ENCODE results near the gene ACR.

GRCh38 chr22:50695421-50696250 lies 42.4 kb upstream of the ACR start:
- TF ChIP-seq ATF3 (IDR thresholded peaks at IDR 0.05; ENCODE audit: insufficient read depth, low read depth, low read length): no peak
- TF ChIP-seq EZH2 (IDR thresholded peaks at IDR 0.05; ENCODE audit: low read depth, low read length, severe bottlenecking): no peak
- no peak for TF ChIP-seq CBX8 (IDR thresholded peaks at IDR 0.05; ENCODE audit: borderline replicate concordance, low read depth, low read length)
- no peak for TF ChIP-seq TAF1 (IDR thresholded peaks at IDR 0.05; ENCODE audit: low read depth, low read length)
- TF ChIP-seq MAX (IDR thresholded peaks at IDR 0.05): no peak
- TF ChIP-seq SP2 (IDR thresholded peaks at IDR 0.05; ENCODE audit: low read length): no peak
- TF ChIP-seq SIN3A (conservative IDR thresholded peaks at IDR 0.05 in 1 of 2, IDR thresholded peaks at IDR 0.05 in 1 of 2; ENCODE audit: low read depth in 1 of 2, low read length in 2 of 2): no peak
- TF ChIP-seq POLR2A (IDR thresholded peaks at IDR 0.05; ENCODE audit: control extremely low read depth in 1 of 2, low read depth in 2 of 2, low read length in 2 of 2): no peak
- TF ChIP-seq CTCF (IDR thresholded peaks at IDR 0.05; ENCODE audit: control extremely low read depth in 1 of 3, insufficient read depth in 1 of 3, low read depth in 1 of 3, low read length in 3 of 3): no peak
- TF ChIP-seq POLR2AphosphoS5 (IDR thresholded peaks at IDR 0.05; ENCODE audit: low read depth, low read length): no peak
- TF ChIP-seq MAFK (IDR thresholded peaks at IDR 0.05; ENCODE audit: low read depth, low read length): no peak
- TF ChIP-seq SP1 (IDR thresholded peaks at IDR 0.05; ENCODE audit: low read depth, low read length): no peak
- no peak for TF ChIP-seq RAD21 (IDR thresholded peaks at IDR 0.05 in 1 of 2, conservative IDR thresholded peaks at IDR 0.05 in 1 of 2; ENCODE audit: low read depth in 2 of 2, low read length in 2 of 2)

Data from H1 (cell line).